Neural progenitor cell (in vitro differentiated cells): ENCODE data around the gene PON2.

ENCODE experiments used
- CTCF ChIP-seq: fragments of 200-600 bp; sonication (generic); IDR thresholded peaks from 2 replicates; pipeline ENCODE4 v1.5.1; 2017; ENCODE audit warnings: antibody characterized with exemption, mild to moderate bottlenecking
- EZH2 ChIP-seq: fragments of 200-600 bp; sonication (generic); IDR thresholded peaks from 2 replicates; pipeline ENCODE4 v1.6.1; 2017; ENCODE audit warnings: antibody characterized with exemption, mild to moderate bottlenecking, moderate library complexity
- EZH2phosphoT487 ChIP-seq: fragments of 200-600 bp; sonication (generic); IDR thresholded peaks from 2 replicates; pipeline ENCODE4 v1.6.1; 2017; ENCODE audit warnings: antibody characterized with exemption

GRCh38 chr7:95476072-95476847 lies 41.4 kb upstream of the PON2 start:
- TF ChIP-seq CTCF = no peak
- no peak for TF ChIP-seq EZH2
- TF ChIP-seq EZH2phosphoT487 = no peak
